CD8-positive, alpha-beta memory T cell (primary cell): Measurements from ENCODE around the gene TREX2. TPM values are rescaled to one million over a fixed set of nuclear protein-coding genes. Genes with fewer than 3 reads are reported as not detected.
A peak's percentile ranks its signal among the peaks of the same experiment; 100 is the strongest.

Experiments
- CTCF ChIA-PET: fragments of 350-600 bp; sonication (Branson Sonifier 250); formaldehyde crosslinking; loops from one replicate; lab custom pipeline; 2021; ENCODE audit warnings: antibody characterized with exemption; lab: Charles Lee
- POLR2A ChIA-PET: fragments of 350-600 bp; sonication (Branson Sonifier 250); formaldehyde crosslinking; loops from one replicate; lab custom pipeline; 2021; ENCODE audit warnings: antibody characterized with exemption; lab: Charles Lee
- DNase-seq, 5 donors: peaks; one replicate each; pipeline versions ENCODE4 v3.0.0 to v3.0.0-alpha.2; 2020 to 2022; ENCODE audit warnings: mixed read lengths in 1 of 5
- H3K27ac ChIP-seq: one replicate; pipeline ENCODE4 v1.7.0; 2013; ENCODE audit warnings: low read depth, mild to moderate bottlenecking, low read length, moderate library complexity
- H3K27me3 ChIP-seq: 2 replicates; pipeline ENCODE4 v1.7.0; 2013; ENCODE audit warnings: low read length, mild to moderate bottlenecking; ENCODE audit not compliant: insufficient read depth, poor library complexity, severe bottlenecking
- H3K36me3 ChIP-seq: 2 replicates; pipeline ENCODE4 v1.7.0; 2013; ENCODE audit warnings: mild to moderate bottlenecking, low read length, moderate library complexity; ENCODE audit not compliant: insufficient read depth
- H3K4me1 ChIP-seq: 2 replicates; pipeline ENCODE4 v1.7.0; 2013; ENCODE audit warnings: mild to moderate bottlenecking, low read length, moderate library complexity; ENCODE audit not compliant: insufficient read depth
- H3K4me3 ChIP-seq: 2 replicates; pipeline ENCODE4 v1.7.0; 2013; ENCODE audit warnings: mild to moderate bottlenecking, low read length
- H3K9me3 ChIP-seq: 2 replicates; pipeline ENCODE4 v1.7.0; 2013; ENCODE audit warnings: mild to moderate bottlenecking, low read length
- H3K27ac Mint-ChIP-seq, 8 donors: one replicate each; pipeline ENCODE4 v1.8.0; 2020 to 2021; ENCODE audit warnings: mixed read lengths in 8 of 8, mild to moderate bottlenecking in 6 of 8, inconsistent platforms in 3 of 8, moderate library complexity in 3 of 8
- H3K27me3 Mint-ChIP-seq, 2 donors: one replicate each; pipeline ENCODE4 v1.8.0; 2020 to 2021; ENCODE audit warnings: mixed read lengths in 2 of 2, mild to moderate bottlenecking in 1 of 2, moderate library complexity in 1 of 2
- H3K36me3 Mint-ChIP-seq, 3 donors: one replicate each; pipeline ENCODE4 v1.8.0; 2020 to 2021; ENCODE audit warnings: mixed read lengths in 3 of 3, inconsistent platforms in 1 of 3, mild to moderate bottlenecking in 1 of 3
- H3K4me1 Mint-ChIP-seq, 3 donors: one replicate each; pipeline ENCODE4 v1.8.0; 2020 to 2021; ENCODE audit warnings: mixed read lengths in 3 of 3, inconsistent platforms in 1 of 3, mild to moderate bottlenecking in 1 of 3
- H3K4me3 Mint-ChIP-seq, 7 donors: one replicate each; pipeline ENCODE4 v1.8.0; 2020 to 2021; ENCODE audit warnings: mixed read lengths in 7 of 7, mild to moderate bottlenecking in 6 of 7, moderate library complexity in 4 of 7, inconsistent platforms in 2 of 7
- H3K9me3 Mint-ChIP-seq, 5 donors: one replicate each; pipeline ENCODE4 v1.8.0; 2020 to 2022; ENCODE audit warnings: mixed read lengths in 5 of 5, mild to moderate bottlenecking in 3 of 5, moderate library complexity in 2 of 5, inconsistent platforms in 1 of 5
- polyA plus RNA-seq: library from polyadenylated mRNA; unstranded; fragments of 300-500 nt; fragmentation: Illumina TruSeq; gene quantifications from one replicate; pipeline ENCODE4 v1.2.3, GENCODE V29; 2021
- total RNA-seq, 2 experiments: library from RNA; stranded (reverse); gene quantifications; one replicate each; pipeline ENCODE4 v1.2.3, GENCODE V29; 2021

TREX2 gene
- total and polyA plus RNA-seq, 3 experiments from 2014 or later: 0.77 to 2.3 (median 1.9) TPM

DNA sequence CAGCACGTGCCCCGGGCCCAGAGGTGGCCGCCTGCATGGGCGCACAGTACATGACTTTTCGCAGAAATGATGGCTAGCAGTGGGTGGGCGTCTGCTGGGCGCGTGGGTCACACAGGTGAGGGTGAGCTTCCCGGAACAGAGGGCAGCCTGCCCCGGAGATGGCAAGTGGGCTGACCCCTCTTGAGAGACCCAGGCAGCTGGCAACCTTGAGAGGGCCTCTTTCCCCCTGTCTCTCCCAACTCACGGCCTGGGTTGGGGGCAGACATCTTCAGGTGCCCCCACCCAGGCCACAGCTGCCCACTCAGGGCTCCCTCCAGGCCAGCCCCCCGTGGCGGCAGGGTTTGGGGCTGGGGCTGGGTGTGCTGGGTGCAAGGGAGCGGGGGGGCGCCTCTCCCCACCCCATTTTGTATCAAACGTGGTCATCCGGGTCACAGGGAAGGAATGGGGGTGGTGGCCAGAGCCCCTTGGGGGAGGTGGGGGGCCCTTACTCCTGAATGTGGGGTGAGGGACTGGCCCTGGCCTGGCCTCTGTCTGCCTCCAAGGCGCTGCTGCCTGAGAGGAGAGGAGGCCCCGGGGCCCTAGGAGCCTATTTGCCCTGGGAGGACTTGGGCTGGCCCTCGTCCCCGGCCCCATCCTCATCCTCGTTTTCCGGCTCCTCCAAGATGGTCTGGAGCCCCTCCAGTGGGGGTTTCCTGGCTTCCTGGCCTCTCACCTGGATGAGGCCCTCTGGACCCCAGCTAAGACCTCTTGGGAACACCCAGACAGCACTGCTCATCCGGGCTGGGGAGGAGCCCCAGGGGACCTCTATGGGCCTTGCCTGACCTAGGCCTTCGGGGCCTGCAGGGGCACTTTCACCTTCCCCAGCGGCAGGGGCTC, 49.3 kb downstream of the TREX2 start:
- DNase-seq: no peak
- POLR2A ChIA-PET: no interaction called here
- Histone ChIP-seq H3K9me3 (no peaks in the 10 kb centered on the region), H3K4me1 (no peaks in the 10 kb centered on the region), H3K27me3 (no peaks in the 10 kb centered on the region), H3K27ac (no peak overlapping the region), H3K4me3 (no peak overlapping the region), H3K36me3 (no peaks in the 10 kb centered on the region)
- CTCF ChIA-PET: no interaction called here
- Mint-ChIP-seq H3K27me3 (peaks cover 0 to 2% of the 10 kb centered on the region in 2 donors), H3K27ac (no peak overlapping the region), H3K4me1 (peaks cover 0 to 28% (median 10%) of the 10 kb centered on the region in 3 donors), H3K36me3 (no peaks in the 10 kb centered on the region), H3K4me3 (no peak overlapping the region), H3K9me3 (no peaks in the 10 kb centered on the region)

DNA sequence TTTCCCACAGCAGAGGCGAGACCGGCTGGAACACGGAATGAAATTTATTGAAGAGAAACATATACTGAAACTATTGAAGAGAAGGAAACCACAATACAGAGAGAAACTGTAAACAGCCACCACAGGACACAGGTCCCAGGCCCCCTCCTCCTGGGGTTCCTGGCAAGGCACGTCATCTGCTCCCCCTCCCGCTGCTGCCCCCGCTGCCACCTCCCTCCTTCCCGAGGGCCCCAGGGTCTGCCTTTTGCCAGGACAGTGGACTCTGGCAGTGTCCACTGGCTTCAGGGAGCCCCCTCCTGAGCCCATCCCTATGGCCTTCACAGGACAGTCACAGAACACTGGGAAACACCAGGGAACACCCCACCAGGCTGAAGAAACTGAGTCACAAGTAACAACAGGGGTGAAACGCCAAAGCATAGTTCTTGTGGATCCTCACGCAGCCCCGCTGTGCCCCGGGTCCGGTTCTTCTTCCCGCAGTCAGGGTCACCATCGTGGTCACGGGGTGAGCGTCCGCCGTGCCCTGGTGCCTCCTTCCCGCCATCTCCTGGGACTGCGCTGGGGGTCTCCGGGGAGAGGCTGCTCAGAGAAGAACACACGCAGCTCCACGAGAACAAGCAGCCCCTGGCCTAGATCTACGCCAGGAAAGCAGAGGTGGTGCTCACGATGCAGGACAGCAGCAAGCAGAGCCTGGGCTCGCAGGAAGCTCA, 50.1 kb downstream of the TREX2 start:
- no peaks in the 10 kb centered on the region for H3K36me3 Mint-ChIP-seq
- DNase-seq: no peak
- ChIA-PET CTCF (no interaction called here), POLR2A (no interaction called here)
- no peak overlapping the region for H3K27ac ChIP-seq
- H3K36me3 ChIP-seq: no peaks in the 10 kb centered on the region
- H3K9me3 ChIP-seq: no peaks in the 10 kb centered on the region
- H3K27ac Mint-ChIP-seq: no peak overlapping the region
- H3K4me1 ChIP-seq: no peaks in the 10 kb centered on the region
- H3K27me3 Mint-ChIP-seq: peaks cover 0 to 2% of the 10 kb centered on the region in 2 donors
- no peaks in the 10 kb centered on the region for H3K27me3 ChIP-seq
- H3K4me1 Mint-ChIP-seq: peaks cover 0 to 28% (median 10%) of the 10 kb centered on the region in 3 donors
- H3K4me3 ChIP-seq: no peak overlapping the region
- no peaks in the 10 kb centered on the region for H3K9me3 Mint-ChIP-seq
- H3K4me3 Mint-ChIP-seq: peak overlapping the region in 1 of 7 donors; percentile 27

DNA sequence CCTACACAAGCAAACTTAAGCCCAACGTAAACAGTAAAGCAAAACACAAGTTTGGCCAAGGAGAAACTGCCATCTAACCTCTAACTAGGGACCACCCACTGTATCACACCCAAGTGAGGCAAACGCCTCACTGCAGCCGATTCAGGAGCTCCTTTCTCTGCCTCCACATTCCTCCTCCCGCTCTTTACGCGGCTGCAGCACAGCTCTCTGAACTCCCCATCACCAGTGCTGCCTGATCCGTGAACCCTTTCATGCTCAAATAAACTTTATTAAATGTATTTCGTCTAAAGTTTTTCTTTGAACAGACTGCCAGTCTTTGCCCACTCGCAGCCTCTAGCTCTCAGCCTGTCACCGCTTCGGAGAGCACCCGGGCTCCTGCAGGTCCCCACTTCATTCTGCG, 51.2 kb downstream of the TREX2 start:
- ChIA-PET POLR2A (no interaction called here), CTCF (no interaction called here)
- Histone ChIP-seq H3K36me3 (no peaks in the 10 kb centered on the region), H3K4me1 (no peaks in the 10 kb centered on the region), H3K27me3 (no peaks in the 10 kb centered on the region), H3K27ac (no peak overlapping the region), H3K4me3 (no peak overlapping the region), H3K9me3 (no peaks in the 10 kb centered on the region)
- Mint-ChIP-seq H3K36me3 (no peaks in the 10 kb centered on the region), H3K27ac (no peak overlapping the region), H3K9me3 (no peaks in the 10 kb centered on the region), H3K4me1 (peaks cover 0 to 22% (median 8%) of the 10 kb centered on the region in 3 donors), H3K27me3 (peaks cover 0 to 2% of the 10 kb centered on the region in 2 donors), H3K4me3 (no peak overlapping the region)
- no peak for DNase-seq

Other genes with a start within 250 kb of the TREX2 start
- not detected for gene PNMA6F, start 124.3 kb downstream of the TREX2 start, total RNA-seq
- not detected for gene PNMA6F, start 124.3 kb downstream of the TREX2 start, polyA plus RNA-seq
- gene ZNF275, start 111.9 kb downstream of the TREX2 start, total RNA-seq: 10 to 100 TPM in 1 of 2 experiments, 1 to 10 TPM in 1; 9.2 to 10.1 TPM
- 5.4 TPM for gene ZNF275, start 111.9 kb downstream of the TREX2 start, polyA plus RNA-seq
- not detected for gene PNMA6E, start 44.7 kb downstream of the TREX2 start, total RNA-seq
- gene PNMA6E, start 44.7 kb downstream of the TREX2 start, polyA plus RNA-seq: not detected
- gene ZFP92, start 34.6 kb downstream of the TREX2 start, total RNA-seq: 1 to 10 TPM; 1.7 to 1.9 TPM
- 0.41 TPM for gene ZFP92, start 34.6 kb downstream of the TREX2 start, polyA plus RNA-seq
- gene HAUS7, start 24.5 kb upstream of the TREX2 start, total RNA-seq: 10 to 100 TPM; 70.2 to 73.8 TPM
- gene HAUS7, start 24.5 kb upstream of the TREX2 start, polyA plus RNA-seq: 29.9 TPM
- not detected for gene BGN, start 48.9 kb upstream of the TREX2 start, total RNA-seq
- gene BGN, start 48.9 kb upstream of the TREX2 start, polyA plus RNA-seq: not detected
- gene ATP2B3, start 71.6 kb upstream of the TREX2 start, total RNA-seq: not detected
- gene ATP2B3, start 71.6 kb upstream of the TREX2 start, polyA plus RNA-seq: not detected
- 10 to 100 TPM; 36.2 to 38.3 TPM for gene CCNQ, start 153.1 kb upstream of the TREX2 start, total RNA-seq
- 36.9 TPM for gene CCNQ, start 153.1 kb upstream of the TREX2 start, polyA plus RNA-seq
- under 1 TPM; 0.09 to 0.15 TPM for gene DUSP9, start 201.1 kb upstream of the TREX2 start, total RNA-seq
- gene DUSP9, start 201.1 kb upstream of the TREX2 start, polyA plus RNA-seq: 0.08 TPM
- gene PNCK, start 227.8 kb upstream of the TREX2 start, total RNA-seq: not detected
- gene PNCK, start 227.8 kb upstream of the TREX2 start, polyA plus RNA-seq: not detected
- 1 to 10 TPM; 1.0 to 1.2 TPM for gene SLC6A8, start 241.9 kb upstream of the TREX2 start, total RNA-seq
- gene SLC6A8, start 241.9 kb upstream of the TREX2 start, polyA plus RNA-seq: 0.12 TPM